Measurements from ENCODE around the gene CDC14A. TPM values are rescaled to one million over a fixed set of nuclear protein-coding genes. Genes with fewer than 3 reads are reported as not detected.
A peak's percentile ranks its signal among the peaks of the same experiment; 100 is the strongest.
"Not testable (repeated sequence)": the region's sequence is repeated elsewhere in the genome, so short reads cannot be mapped to it uniquely, and the experiment has no call there.

The CDC14A gene
- total RNA-seq, 1 experiment from 2014 or later, result 4.6 TPM

GRCh38 chr1:100335436-100335835 lies 16.9 kb upstream of the CDC14A start:
- no peak for DNase-seq (ENCODE audit: low read depth)

- DNase-seq (ENCODE audit: low read depth), result not testable (repeated sequence)
Measured at GRCh38 chr1:100337878-100338277, 14.4 kb upstream of the CDC14A start.

GRCh38 chr1:100339735-100340134 lies 12.6 kb upstream of the CDC14A start:
- not testable (repeated sequence) for DNase-seq (ENCODE audit: low read depth)

- DNase-seq (ENCODE audit: low read depth), result no peak
Measured at GRCh38 chr1:100340494-100340893, 11.8 kb upstream of the CDC14A start.

GRCh38 chr1:100342348-100342747 lies 10.0 kb upstream of the CDC14A start:
- no peak for DNase-seq (ENCODE audit: low read depth)

GRCh38 chr1:100343897-100344296 lies 8.4 kb upstream of the CDC14A start:
- no peak for DNase-seq (ENCODE audit: low read depth)

GRCh38 chr1:100344774-100345173 lies 7.5 kb upstream of the CDC14A start:
- no peak for DNase-seq (ENCODE audit: low read depth)

- no peak for DNase-seq (ENCODE audit: low read depth)
Measured at GRCh38 chr1:100346387-100346786, 5.9 kb upstream of the CDC14A start.

GRCh38 chr1:100347009-100347966 lies 5.0 kb upstream of the CDC14A start:
- DNase-seq (ENCODE audit: low read depth), result peak; percentile 32

GRCh38 chr1:100348549-100349144 lies 3.7 kb upstream of the CDC14A start:
- DNase-seq (ENCODE audit: low read depth), result no peak

GRCh38 chr1:100349246-100349645 lies 3.1 kb upstream of the CDC14A start:
- no peak for DNase-seq (ENCODE audit: low read depth)

- no peak for DNase-seq (ENCODE audit: low read depth)
Measured at GRCh38 chr1:100350787-100351094, 1.6 kb upstream of the CDC14A start.

- DNase-seq (ENCODE audit: low read depth), result peak; percentile 97
Measured at GRCh38 chr1:100351095-100351887, 1.0 kb upstream of the CDC14A start.

- peak; percentile 23 for DNase-seq (ENCODE audit: low read depth)
Measured at GRCh38 chr1:100353071-100353801, 930 bp downstream of the CDC14A start.

GRCh38 chr1:100353988-100354387 lies 1.7 kb downstream of the CDC14A start:
- DNase-seq (ENCODE audit: low read depth), result peak; percentile 77

- DNase-seq (ENCODE audit: low read depth), result peak; percentile 68
Measured at GRCh38 chr1:100354971-100355394, 2.7 kb downstream of the CDC14A start.

GRCh38 chr1:100358210-100358609 lies 5.9 kb downstream of the CDC14A start:
- DNase-seq (ENCODE audit: low read depth), result no peak

GRCh38 chr1:100359139-100359538 lies 6.8 kb downstream of the CDC14A start:
- DNase-seq (ENCODE audit: low read depth), result no peak

- peak; percentile 79 for DNase-seq (ENCODE audit: low read depth)
Measured at GRCh38 chr1:100360790-100361510, 8.6 kb downstream of the CDC14A start.

- no peak for DNase-seq (ENCODE audit: low read depth)
Measured at GRCh38 chr1:100361511-100362089, 9.3 kb downstream of the CDC14A start.

Data from Daoy (cell line).